ENCODE data around the gene RALY.

The RALY gene

DNA sequence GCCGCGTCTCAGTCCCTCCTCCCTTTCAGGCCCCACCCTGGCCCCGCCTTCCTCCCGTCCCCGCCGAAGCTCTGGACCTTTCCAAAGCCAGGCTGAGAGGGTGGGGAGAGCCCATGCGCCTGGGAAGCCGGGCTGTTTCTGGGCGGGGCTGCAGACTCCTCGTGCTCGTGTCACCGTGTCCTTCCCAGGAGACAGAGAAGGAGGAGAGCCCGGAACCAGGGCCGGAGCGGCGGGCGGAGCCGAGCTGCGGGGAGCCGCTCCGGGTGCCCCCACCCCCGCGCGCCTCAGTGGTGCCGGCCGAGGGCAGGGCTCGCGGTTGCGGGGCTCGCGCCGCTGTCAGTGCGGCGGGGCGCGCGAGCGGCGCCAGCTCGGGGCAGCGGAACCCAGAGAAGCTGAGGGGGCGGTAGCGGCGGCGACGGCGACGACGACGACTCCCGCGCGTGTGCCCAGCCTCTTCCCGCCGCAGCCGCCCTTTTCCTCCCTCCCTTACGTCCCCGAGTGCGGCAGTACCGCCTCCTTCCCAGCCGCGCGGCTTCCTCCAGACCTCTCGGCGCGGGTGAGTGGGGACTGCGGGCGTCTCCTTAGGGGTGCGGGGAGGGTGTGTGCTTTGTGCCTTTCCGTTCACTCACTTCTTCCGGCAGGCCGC, at the start of gene RALY:
Gene RALY (plus strand): TSS at position 336 of the 646 bp plus-strand sequence. CDS start 78,164 bp downstream, outside the sequence.
- DNase-seq = peak; percentile 88

DNA sequence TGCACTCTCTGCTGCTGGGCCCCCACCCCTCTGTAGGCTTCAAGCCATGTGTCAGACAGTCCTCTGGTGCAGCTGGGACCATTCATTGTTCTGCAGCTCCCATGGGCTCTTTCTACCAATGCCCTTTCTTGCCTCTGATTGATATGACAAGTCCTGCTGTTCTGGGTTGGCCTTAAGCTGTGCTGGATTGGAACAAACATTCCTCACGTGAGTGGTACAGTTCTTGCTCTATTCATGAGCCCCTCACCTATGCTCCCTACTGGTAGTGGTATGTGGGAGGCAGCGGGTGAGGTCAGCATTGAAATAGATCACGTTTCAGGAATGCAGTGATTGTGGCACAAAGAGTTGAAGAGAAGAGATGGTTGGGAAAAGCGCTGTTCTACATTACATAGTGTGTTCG, 48.8 kb upstream of the RALY start:
- no peak for DNase-seq

DNA sequence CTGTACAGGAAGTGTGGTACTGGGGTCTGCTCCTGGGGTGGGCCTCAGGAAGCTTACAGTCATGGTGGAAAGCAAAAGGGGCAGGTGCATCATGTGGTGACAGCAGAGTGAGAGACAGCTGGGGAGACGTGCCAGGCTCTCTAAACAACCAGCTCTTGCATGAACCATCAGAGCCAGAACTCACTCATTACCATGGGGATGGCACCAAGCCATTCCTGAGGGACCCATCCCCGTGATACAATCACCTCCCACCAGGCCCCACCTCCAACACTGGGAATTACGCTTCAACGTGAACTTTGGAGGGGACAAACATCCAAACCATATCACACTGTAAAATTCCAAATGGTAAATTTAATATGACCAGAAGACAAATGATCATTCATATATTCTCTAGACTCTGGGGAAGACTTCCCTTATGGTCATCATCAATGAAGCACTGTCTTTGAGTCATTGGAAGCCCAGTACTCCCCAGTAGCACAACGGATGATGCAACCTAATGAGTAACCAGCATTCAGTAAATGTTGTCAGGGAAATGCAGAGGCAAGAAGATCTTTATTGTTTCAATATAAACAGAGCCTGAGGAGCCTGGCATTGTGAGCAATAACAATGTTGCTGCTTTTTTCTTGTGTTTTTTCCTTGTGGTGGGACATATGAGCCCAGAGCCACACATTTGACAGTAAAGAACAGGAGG, 48.2 kb upstream of the RALY start:
- no peak for DNase-seq

DNA sequence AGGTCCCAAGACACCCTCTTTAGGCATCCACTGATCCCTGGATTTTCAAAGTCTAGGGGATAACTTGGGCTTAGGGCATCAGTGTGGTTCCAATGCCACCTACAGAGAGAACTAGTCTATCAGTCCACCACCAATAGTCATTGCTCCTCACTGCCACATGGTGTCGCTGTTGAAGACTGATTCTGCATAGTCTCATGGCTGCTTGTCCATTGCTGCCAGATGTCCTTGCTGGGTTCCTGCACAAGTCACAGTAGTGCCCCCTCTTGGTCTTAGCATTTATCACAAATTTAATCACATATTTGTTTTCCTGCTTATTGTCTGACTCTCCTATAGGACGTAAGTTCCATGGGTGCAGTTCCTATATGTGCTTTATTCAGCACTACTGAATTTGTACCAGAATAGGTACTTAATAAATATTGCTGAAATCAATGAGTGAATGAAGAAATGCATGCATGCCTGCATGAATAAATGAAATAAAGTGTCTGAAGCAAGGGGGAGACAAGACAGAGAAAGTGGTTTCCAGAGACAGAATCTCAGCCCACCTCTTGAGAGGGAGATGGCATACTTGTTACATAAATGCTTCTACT, 45.9 kb upstream of the RALY start:
- no peak for DNase-seq

DNA sequence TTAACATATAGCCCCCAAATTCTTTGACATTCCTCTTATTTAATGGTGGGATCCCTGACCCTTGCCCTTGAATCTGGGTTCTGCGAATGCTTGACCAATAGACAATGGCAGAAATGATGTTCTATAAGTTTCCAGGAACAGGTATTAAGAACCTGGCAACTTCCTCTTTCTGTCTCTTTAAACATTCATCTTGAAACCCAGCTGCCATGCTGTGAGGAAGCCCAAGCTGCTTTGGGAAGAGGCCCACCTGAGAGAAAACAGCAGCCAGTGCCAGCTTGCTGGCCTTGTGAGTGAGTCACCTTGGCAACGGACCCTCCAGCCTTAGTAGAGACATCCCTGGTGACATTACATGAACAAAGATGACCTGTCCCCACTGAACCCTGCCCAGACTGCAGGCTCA, 45.2 kb upstream of the RALY start:
- no peak for DNase-seq

DNA sequence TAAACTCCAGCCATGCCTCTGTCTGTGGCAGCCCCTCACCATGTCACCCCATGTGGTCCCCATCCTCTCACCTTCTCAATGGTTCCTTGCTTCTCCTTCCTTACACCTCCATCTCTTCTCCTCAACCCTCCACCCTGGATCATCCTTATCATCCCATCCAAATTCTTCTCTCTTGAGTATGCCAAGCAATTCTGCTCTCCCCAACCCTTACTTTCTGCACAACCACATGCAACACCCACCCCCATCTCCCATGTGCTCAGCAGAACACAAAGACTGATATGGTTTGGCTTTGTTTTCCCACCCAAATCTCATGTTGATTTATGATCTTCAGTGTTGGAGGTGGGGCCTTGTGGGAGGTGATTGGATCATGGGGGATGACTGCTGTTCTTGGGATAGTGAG, 42.5 kb upstream of the RALY start:
- no peak for DNase-seq

DNA sequence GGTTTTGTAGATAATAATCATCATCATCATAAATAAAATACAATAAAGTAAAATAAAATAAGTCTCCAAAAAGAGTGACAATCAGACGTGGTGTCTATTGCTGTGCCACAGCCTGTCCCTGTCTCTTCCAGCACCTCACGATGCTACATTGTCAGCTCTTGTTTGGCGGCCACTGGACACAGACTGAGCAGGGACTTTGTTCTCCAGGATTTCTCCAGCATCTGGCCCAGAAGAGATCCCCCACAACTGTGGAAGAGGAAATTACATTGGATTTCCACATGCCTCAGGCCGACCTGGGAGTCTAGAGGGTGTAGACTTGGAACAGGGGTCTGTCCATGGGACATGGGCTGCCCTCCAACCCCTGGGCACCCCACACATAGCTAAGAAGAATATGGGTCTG, 39.2 kb upstream of the RALY start:
- no peak for DNase-seq

DNA sequence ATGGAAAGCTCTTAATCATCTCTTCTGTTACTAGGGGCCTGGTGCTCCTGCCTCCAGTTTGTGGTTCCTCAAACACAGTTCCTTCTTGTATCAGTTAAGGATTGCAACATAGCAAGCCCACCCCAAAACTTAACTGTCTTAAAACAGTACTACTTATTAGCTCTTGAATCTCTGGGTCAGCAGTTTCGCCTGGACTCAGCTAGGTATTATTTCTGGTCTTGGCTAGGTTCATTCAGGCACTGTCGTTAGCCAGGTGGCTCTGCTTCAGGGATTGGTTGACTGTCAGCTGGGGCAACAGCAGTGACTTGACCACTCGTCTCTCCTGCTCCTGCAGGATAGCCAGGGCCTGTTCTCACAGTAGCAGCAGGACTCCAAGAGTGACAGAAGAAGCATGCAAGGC, 30.0 kb upstream of the RALY start:
- no peak for DNase-seq

DNA sequence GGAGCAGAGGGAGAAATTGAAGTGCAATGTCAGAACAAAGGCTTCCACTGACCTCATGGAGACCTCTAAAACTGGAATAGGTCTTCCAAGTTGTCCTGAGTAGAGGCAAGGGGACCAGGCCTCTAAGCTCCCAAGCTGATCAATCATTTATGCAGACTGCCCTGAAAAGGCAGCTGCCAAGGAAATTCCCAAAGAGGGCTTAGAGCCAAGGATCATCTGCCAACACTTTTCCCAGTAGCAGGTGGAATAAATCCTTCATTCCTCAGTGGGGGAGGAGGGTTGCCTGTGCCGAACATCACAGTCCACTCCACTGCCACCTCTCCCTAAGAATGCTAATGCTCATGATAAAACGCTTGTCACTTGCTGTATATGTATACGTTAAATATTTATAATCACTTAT, 29.3 kb upstream of the RALY start:
- DNase-seq = no peak

DNA sequence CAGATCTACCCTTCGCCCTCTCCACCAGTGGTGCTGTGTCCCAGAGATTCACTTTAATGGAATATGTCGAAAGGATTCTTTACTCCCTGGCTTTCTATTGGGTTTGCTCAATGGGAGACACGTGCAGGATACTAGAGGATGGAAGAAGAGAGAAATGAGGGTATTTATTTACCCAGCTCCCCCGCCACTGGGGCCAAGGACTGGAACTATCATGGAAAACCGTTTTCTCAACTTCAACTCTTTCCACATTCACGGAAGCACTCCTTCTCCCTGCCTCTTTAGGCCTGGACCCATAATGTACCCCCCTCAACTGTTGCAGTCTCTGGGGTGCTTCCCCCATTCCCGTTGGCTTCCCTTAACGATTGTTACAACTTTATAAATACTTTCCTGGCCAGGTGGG, 26.6 kb upstream of the RALY start:
- DNase-seq = no peak

DNA sequence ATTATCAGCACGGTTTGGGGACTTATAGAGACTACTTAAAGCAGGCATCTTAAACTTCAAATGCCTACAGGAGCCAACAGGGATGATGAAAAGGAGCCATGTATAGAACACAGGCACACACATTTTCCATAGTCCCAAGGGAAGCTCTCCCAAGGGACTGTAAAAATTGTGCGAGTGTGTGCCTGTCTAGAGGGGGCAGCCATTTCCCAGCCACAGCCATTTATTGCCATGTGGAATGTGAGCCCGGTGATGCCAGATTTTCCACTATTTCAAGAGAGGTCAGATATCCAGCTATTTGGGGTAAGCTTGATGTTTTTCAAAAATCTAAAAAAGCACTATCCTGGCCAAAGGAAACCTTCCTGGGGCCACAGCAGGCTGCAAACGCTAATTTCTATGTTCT, 24.1 kb upstream of the RALY start:
- DNase-seq = no peak

DNA sequence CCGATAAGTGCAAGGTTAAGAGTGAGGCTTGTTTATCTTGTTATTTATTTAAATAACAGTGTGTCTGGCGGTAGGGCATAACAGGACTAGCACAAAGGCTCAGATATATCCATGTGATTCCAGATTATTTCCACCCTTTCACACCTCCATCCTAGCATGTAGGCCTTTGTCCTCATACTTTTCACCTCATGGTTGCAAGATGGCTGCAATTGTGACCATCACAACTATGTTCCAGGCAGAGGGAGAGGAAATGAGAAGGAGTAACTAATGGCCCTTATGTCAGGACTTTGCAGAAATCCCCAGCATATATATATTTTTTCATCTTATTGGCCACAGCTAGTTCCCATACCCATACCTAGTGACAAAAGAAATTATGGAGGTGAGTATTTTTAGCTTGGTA, 23.5 kb upstream of the RALY start:
- DNase-seq = no peak

DNA sequence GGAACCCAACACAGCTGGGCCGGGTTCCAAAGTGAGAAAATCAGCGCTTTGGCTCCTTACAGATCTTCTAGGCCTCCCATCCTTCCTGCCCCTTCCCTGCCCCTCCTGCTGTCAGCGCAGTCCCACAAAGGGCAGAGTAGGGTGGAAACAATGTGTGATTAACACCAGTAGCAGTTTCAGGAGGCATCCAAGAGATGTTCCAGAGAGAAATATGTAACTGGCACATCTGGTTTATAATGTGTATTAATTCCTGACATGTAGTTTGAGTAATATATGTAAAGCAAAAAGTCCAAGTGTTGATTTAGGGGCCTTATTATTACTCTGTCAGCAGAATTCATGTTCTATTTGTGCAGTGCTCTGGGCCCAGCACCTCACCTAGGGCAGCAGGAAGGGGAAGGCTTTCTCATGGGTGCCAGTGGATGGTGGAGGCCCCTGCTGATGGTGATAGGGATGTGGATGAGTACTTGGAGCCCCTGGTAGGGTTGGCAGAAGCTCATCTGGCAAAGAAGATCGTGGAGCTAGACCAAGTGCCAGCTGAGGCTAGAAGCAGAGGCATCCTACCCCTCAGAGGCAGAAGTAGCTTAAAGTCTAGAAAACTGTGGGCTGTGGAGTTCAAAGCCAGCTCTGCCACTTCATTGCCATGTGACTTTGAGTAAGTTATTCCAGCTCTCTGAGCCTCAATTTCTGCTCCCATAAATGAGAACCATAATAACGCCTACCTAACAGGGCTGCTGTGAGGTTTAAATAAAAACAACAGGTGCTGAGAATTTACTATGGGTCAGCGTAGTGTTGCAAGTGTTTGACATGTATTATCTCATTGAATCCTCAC, 22.4 kb upstream of the RALY start:
- no peak for DNase-seq

DNA sequence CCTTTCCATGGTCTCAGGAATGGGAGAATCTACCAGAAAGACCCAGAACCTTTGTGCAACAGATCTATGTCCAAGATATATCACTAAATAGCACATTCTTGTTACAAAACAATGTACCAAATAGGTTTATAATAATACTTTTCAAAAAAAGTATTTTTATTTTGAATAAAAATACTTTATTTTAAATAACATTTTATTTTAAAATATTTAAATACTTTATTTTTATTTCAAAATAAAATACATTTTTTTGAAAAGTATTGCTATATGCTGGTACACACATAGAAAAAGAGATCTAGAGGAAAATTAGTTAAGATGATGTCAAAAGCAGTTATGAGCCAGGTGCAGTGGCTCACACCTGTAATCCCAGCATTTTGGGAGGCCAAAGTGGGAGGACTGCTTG, 16.8 kb upstream of the RALY start:
- no peak for DNase-seq

DNA sequence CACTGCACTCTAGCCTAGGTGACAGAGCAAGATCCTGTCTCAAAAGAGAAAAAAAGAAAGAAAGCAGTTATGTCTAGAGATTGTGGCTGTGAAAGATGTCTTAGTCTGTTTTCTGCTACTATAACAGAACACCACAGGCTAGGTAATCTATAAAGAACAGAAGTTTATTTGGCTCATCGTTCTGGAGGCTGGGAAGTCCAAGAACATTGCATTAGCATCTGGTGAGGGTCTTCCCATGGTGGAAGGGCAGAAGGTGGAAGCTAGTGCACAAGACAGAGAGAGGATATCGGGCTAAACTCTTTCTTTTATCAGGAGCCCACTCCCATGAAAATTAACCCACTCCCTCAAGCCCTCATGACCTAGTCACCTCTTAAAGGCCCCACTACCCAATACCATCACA, 16.2 kb upstream of the RALY start:
- DNase-seq = no peak

DNA sequence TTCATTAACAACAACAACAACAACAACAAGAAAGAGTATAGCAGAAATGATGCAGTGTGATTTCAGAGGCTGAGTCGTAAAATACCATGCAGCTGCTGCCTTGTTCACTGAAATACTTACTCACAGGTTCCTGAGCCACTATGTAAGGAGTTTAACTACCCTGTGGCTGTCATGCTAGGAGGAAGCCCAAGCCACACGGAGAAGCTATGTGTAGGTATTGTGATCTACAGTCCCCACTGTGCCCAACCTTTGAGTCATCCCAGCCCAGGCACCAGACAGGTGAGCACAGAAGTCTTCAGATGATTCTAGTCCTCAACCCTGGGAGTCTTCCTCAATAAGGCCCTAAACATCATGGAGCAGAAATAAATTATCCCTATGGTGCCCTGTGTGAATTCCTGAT, 14.6 kb upstream of the RALY start:
- no peak for DNase-seq

DNA sequence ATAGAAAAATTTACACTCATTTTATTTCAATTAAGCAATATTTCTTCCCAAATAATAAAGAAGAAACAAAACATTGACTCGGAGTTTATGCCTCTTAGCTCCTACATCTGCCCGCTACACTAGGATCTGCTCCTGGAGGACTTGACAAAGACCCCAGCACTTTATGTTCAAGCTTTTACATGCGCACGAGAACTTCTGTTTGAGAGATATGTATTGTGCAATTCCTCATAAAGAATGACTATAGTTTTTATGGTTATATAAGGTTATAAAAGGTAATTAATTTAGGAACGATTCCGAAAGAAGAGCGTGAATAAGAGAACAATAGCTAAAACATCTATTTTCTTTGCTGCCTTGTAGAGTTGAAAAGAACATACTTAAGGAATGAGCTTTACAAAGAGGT, 12.4 kb upstream of the RALY start:
- DNase-seq = no peak

DNA sequence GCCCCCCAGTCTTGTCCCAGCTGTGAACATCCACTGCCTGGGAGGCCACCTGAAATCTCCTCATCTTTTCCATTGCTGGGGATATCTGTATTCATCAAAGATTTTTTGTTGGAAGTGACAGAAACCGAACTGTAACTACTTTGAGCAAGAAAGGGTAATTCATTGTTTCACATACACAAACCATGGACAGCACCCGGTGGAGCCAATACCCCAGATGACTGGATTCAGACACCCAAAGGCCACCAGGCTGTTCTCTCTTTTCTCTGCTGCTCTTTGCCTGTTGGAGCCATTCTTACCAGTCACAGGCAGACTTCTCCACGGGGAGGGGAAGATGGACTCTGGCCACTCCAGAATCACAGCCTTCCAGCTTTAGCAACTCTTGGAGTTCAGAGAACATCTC, 11.7 kb upstream of the RALY start:
- DNase-seq = no peak

DNA sequence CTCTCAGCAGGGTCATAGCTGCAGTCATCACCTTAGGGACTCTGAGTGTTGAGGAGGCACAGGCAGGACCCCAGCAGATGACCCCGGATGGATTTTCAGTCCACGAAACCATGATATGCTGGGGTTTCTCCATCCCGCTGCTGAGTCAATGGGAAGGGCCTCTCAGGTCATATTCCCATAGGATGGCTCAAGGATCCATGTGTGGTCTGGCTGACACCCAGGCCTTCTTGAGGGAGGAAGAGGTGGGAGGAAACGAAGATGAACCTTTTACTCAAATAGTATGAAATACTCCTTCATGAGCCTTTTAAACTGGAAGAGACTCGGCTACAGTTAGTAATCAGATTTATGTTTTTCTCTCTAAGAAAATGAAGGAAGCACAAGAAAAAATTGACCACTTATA, 10.3 kb upstream of the RALY start:
- DNase-seq = no peak

DNA sequence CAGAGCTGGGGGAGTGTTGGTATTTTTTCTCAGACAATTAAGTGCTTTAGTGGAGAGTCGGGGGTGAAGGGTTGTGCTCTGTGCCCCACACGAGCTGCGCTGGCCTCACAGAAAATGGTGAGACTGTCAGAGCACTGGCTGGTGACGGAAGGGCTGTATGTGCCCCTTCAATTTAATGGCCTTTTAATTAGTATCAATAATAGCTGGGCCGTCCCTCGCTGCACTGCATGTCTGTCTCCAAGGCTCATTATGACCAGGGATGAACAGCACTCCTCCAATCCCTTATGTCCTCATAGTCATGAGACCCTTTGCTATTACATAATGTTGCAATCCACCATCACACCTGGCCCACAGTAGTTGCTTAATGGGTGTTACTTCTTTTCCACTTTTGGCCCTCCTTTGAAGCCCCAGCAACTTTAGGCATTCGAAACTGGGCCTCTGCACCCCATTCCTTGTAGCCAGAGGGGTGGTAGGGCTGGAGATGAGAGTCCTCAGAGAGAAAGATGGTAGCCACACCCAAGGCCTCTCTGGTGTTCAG, 9.5 kb upstream of the RALY start:
- DNase-seq = no peak

DNA sequence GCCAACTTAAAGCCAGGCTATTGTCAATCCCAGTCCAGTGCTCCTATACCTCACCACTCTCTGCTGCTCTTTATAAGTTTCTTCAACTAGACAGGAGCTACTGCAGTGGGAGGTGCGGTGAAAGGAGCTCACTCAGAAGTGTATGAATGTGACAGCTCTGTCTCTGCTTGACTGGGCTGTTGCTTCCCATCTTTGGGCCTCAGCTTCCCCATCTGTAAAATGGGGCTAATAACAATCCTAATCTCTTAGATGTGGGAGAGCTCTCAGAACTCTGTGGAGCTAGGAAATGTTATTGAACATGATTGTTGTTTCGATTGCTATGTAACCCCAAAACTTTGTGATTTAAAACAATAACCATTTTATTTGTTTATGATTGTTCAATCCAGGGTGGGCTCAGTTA, 8.4 kb upstream of the RALY start:
- no peak for DNase-seq

DNA sequence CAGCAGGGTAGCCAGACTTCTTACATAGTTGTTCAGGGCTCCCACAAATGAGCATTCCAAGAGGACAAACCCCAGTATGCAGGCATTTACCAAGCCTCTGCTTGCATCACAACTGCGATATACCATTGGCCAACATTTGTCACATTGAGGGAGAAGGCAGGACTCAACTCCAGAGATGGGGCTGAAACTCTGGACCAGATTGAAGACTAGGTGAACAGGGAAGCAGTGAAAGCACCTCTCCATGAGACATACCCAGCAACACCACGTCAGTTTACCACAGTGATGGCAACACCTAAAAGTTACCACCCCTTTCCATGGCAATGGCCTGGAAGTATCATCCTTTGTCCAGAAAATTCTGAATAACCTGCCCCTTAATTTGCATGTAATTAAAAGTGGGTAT, 7.9 kb upstream of the RALY start:
- DNase-seq = no peak

DNA sequence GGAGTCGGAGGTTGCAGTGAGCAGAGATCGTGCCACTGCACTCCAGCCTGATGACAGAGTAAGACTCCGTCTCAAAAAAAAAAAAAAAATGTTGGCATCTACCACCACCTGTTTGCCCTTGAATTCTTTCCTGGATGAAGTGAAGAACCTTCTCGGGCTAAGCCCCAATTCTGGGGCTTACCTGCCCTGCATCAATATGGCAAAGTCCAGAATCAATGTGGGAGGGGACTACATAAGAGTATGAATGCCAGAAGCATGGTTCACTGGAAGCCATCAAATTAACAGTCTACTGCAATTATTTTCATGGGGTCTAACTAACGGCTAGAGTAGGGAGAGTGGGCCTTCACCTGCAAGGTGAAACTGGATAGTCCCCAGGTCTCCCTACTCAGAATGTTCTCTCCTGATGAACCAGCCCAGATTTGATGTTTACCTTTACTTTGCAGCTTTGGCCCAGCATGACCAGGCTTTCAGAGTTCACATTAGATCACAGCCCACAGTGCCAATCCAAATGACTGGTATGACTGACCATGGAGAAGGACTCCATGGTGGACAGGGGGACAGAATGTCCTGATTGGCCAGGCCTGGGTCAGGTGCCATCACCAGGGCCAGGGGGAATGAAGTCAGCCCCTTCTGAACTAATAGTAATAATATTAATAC, 7.0 kb upstream of the RALY start:
- no peak for DNase-seq
